GM12878 (cell line): ENCODE data around the gene PRMT7. TPM values are rescaled to one million over a fixed set of nuclear protein-coding genes. Genes with fewer than 3 reads are reported as not detected.

ENCODE experiments used
- ATAC-seq: fragments of 200-7000 bp; cut with Tn5 transposase; 3 replicates; pipeline ENCODE4 v1.9.1; 2020; ENCODE audit warnings: mild to moderate bottlenecking, moderate library complexity
- BruUV-seq: library from RNA; stranded (reverse); fragments of 400-500 nt; replicated peaks from 2 replicates; lab custom pipeline; 2021; lab: Mats Ljungman, UMichigan
- CTCF ChIA-PET: fragments of 300-600 bp; sonication (Branson Sonifier 250); formaldehyde crosslinking; extraction: SDS; loops from one replicate; lab custom pipeline; 2021; ENCODE audit warnings: inconsistent platforms; lab: Yijun Ruan, JAX
- POLR2A ChIA-PET: fragments of 350-600 bp; formaldehyde crosslinking; extraction: SDS; loops from one replicate; lab custom pipeline; 2021; ENCODE audit warnings: inconsistent platforms; lab: Charles Lee
- RAD21 ChIA-PET: fragments of 300-600 bp; sonication (Branson Sonifier 250); formaldehyde crosslinking; loops from one replicate; lab custom pipeline; 2023; ENCODE audit warnings: antibody characterized with exemption; ENCODE audit not compliant: unreplicated experiment; lab: Charles Lee
- SMC1A ChIA-PET: fragments of 300-600 bp; sonication (Branson Sonifier 250); formaldehyde crosslinking; loops from one replicate; lab custom pipeline; 2023; ENCODE audit not compliant: unreplicated experiment, uncharacterized antibody; lab: Charles Lee
- DNase-seq: peaks from one replicate; pipeline ENCODE4 v3.0.0-alpha.2; 2011; ENCODE audit warnings: low read depth, low spot score
- FAIRE-seq: peaks from 3 replicates; lab custom pipeline; 2011; peaks lifted over from hg19 to GRCh38; lab: Jason Lieb, UNC
- H2AFZ ChIP-seq: 2 replicates; pipeline ENCODE4 v1.6.0; 2011; ENCODE audit warnings: low read depth, low read length, control low read depth; ENCODE audit not compliant: control insufficient read depth
- H3K27ac ChIP-seq: 2 replicates; pipeline ENCODE4 v1.5.1; 2011; ENCODE audit warnings: control low read depth; ENCODE audit not compliant: control insufficient read depth, insufficient read depth
- H3K27me3 ChIP-seq, 2 experiments: replicated peaks in 1 of 2; 2 replicates each; pipeline versions ENCODE4 v1.6.0 to v1.6.1; 2011; ENCODE audit warnings: low read length in 1 of 2; ENCODE audit not compliant: control insufficient read depth in 2 of 2, insufficient read depth in 2 of 2
- H3K36me3 ChIP-seq, 2 experiments: 2 replicates each; pipeline ENCODE4 v1.5.1; 2011; ENCODE audit warnings: low read length in 1 of 2; ENCODE audit not compliant: control insufficient read depth in 2 of 2, insufficient read depth in 2 of 2
- H3K4me1 ChIP-seq: 2 replicates; pipeline ENCODE4 v1.6.1; 2011; ENCODE audit warnings: mild to moderate bottlenecking, low read length, moderate library complexity, mixed read lengths; ENCODE audit not compliant: control insufficient read depth, insufficient read depth
- H3K4me2 ChIP-seq: 2 replicates; pipeline ENCODE4 v1.6.0; 2011; ENCODE audit warnings: control low read depth; ENCODE audit not compliant: control insufficient read depth, insufficient read depth
- H3K4me3 ChIP-seq: fragments of 200-600 bp; sonication (generic); 2 replicates; pipeline ENCODE4 v1.5.1; 2016
- H3K79me2 ChIP-seq: 2 replicates; pipeline ENCODE4 v1.6.0; 2011; ENCODE audit warnings: low read length; ENCODE audit not compliant: control insufficient read depth, insufficient read depth
- H3K9ac ChIP-seq: 2 replicates; pipeline ENCODE4 v1.8.0; 2011; ENCODE audit warnings: low read length, control low read depth, mixed read lengths; ENCODE audit not compliant: control insufficient read depth, insufficient read depth
- H3K9me3 ChIP-seq: replicated peaks from 3 replicates; pipeline ENCODE4 v1.5.1; 2011; ENCODE audit warnings: mild to moderate bottlenecking, low read length; ENCODE audit not compliant: control insufficient read depth, insufficient read depth
- H4K20me1 ChIP-seq: 2 replicates; pipeline ENCODE4 v1.6.0; 2011; ENCODE audit not compliant: control insufficient read depth, insufficient read depth
- BCLAF1 ChIP-seq: fragments of 450-650 bp; IDR thresholded peaks from 2 replicates; pipeline ENCODE4 v1.6.1; 2017; ENCODE audit warnings: antibody characterized with exemption, mild to moderate bottlenecking, moderate library complexity
- CEBPZ ChIP-seq: fragments of 150-350 bp; IDR thresholded peaks from 2 replicates; pipeline ENCODE4 v1.6.1; 2016; ENCODE audit warnings: low read depth, low read length
- EZH2 ChIP-seq: IDR thresholded peaks from 2 replicates; pipeline ENCODE4 v1.6.1; 2012; ENCODE audit warnings: low read depth, mild to moderate bottlenecking, control low read depth, inconsistent platforms, low read length, borderline replicate concordance; ENCODE audit not compliant: control insufficient read depth
- JUND ChIP-seq: IDR thresholded peaks from 2 replicates; pipeline ENCODE4 v1.6.1; 2012; ENCODE audit warnings: low read depth, mild to moderate bottlenecking, low read length, improper control_type of control experiment, moderate library complexity
- RELA ChIP-seq: fragments of 450-650 bp; IDR thresholded peaks from 2 replicates; pipeline ENCODE4 v1.8.0; 2014; ENCODE audit warnings: borderline replicate concordance; ENCODE audit not compliant: partially characterized antibody
- RELB ChIP-seq: fragments of 450-650 bp; IDR thresholded peaks from 2 replicates; pipeline ENCODE4 v1.6.1; 2017; ENCODE audit warnings: low read depth, mild to moderate bottlenecking, moderate library complexity
- SMAD5 ChIP-seq: IDR thresholded peaks from 2 replicates; pipeline ENCODE4 v1.6.1; 2016; ENCODE audit warnings: antibody characterized with exemption, low read depth
- SP1 ChIP-seq: IDR thresholded peaks from one replicate; pipeline ENCODE4 v1.6.1; 2011; ENCODE audit warnings: low read depth, low read length
- SUZ12 ChIP-seq: fragments of 200-600 bp; sonication (generic); IDR thresholded peaks from one replicate; pipeline ENCODE4 v1.6.1; 2018; ENCODE audit warnings: antibody characterized with exemption, mild to moderate bottlenecking; ENCODE audit not compliant: unreplicated experiment
- ZBTB40 ChIP-seq: fragments of 450-650 bp; IDR thresholded peaks from 2 replicates; pipeline ENCODE4 v1.6.1; 2016; ENCODE audit warnings: mild to moderate bottlenecking, moderate library complexity, borderline replicate concordance
- WGBS: methylation state at CpG from one replicate; pipeline ENCODE4 v1.1.6; 2016; ENCODE audit warnings: low lambda C conversion rate; ENCODE audit not compliant: insufficient replicate concordance, insufficient coverage; ENCODE audit errors: missing lambda C conversion rate; 5-methylcytosine and 5-hydroxymethylcytosine counted together
- in situ Hi-C: fragments of 300-500 bp; cut with MboI; formaldehyde crosslinking; loops from 9 replicates; pipeline ENCODE4 v1.14.3; 2018; ENCODE audit warnings: mixed read lengths
- intact Hi-C: fragments of 100-400 bp; cut with micrococcal nuclease; formaldehyde crosslinking; loops from one replicate; pipeline ENCODE4 v1.14.2; 2022; ENCODE audit not compliant: unreplicated experiment
- polyA plus RNA-seq, 11 experiments: library from polyadenylated mRNA; depleted of rRNA in 4 of 11; unstranded in 6 of 11; stranded (reverse) in 5 of 11; fragments of >200 nt; fragmentation: Nextera tagmentation in 4 of 11; fragmentation: Illumina TruSeq in 1 of 11; extraction: Ambion mirVana in 4 of 11; extraction: Trizol in 1 of 11; gene quantifications; 1 replicate in 1 of 11; 2 replicates in 10 of 11; pipeline versions ENCODE4 v1.2.1 to v1.2.3, GENCODE V29; 2011 to 2016; ENCODE audit warnings: inconsistent platforms in 2 of 11, missing spikeins in 2 of 11, low read depth in 1 of 11
- total RNA-seq, 4 experiments: library from RNA; depleted of rRNA in 3 of 4; stranded (reverse); fragments of >200 nt in 3 of 4; fragmentation: Illumina TruSeq in 1 of 4; extraction: Trizol in 1 of 4; gene quantifications; 2 replicates each; pipeline versions ENCODE4 v1.2.1 to v1.2.3, GENCODE V29; 2013 to 2021

The PRMT7 gene
- total and polyA plus RNA-seq, 10 of the 15 experiments (the other 5 are each of a cell fraction or from before 2014, with no cell fraction given) = 5.1 to 56.1 (median 42.0) TPM

- Histone ChIP-seq H3K4me2 (no peak overlapping the region), H3K27me3 (no peaks in the 10 kb centered on the region), H3K9ac (no peak overlapping the region), H3K27ac (no peak overlapping the region), H2AFZ (no peak overlapping the region), H3K9me3 (no peaks in the 10 kb centered on the region), H3K4me1 (no peaks in the 10 kb centered on the region), H3K36me3 (no peaks in the 10 kb centered on the region), H3K4me3 (no peak overlapping the region), H4K20me1 (no peaks in the 10 kb centered on the region), H3K79me2 (no peaks in the 10 kb centered on the region)
- in situ Hi-C loops (no loop called here), intact Hi-C loops (no loop called here)
- no peak for ATAC-seq
- CTCF ChIA-PET = interaction anchor here (0.7 to 4.5 kb wide), 17 partner anchors 8 to 127 kb away, joined by 3 to 41 read pairs (median 7); no protein-coding TSS in a partner anchor
- FAIRE-seq = no peak
- POLR2A ChIA-PET = interaction anchor here (0.6 to 1.8 kb wide), 3 partner anchors 22 to 133 kb away, joined by 3 to 6 read pairs (median 4); no protein-coding TSS in a partner anchor
- no peak for DNase-seq
- no TSS peak for BruUV-seq
- RAD21 ChIA-PET = interaction anchor here (0.8 to 2.0 kb wide), 2 partner anchors 11 to 23 kb away, joined by 3 to 7 read pairs; no protein-coding TSS in a partner anchor
- SMC1A ChIA-PET = interaction anchor here (0.6 to 3.6 kb wide), 10 partner anchors 11 to 134 kb away, joined by 3 to 22 read pairs (median 4); no protein-coding TSS in a partner anchor
- 63% methylated on average over 8 of the region's 8 CpGs for WGBS
- TF ChIP-seq RELB (no peak), ZBTB40 (no peak), JUND (no peak), SP1 (no peak), SUZ12 (no peak), CEBPZ (no peak), RELA (no peak), EZH2 (no peak), SMAD5 (no peak), BCLAF1 (no peak)
Observed at GRCh38 chr16:68395167-68395786, 84.5 kb downstream of the PRMT7 start.
